PC-3 (cell line): ENCODE data around the gene EHD4.

Source experiments
- CTCF ChIP-seq: fragments of 300-600 bp; sonication (generic); conservative IDR thresholded peaks from 2 replicates; pipeline ENCODE4 v1.5.1; 2017; ENCODE audit warnings: antibody characterized with exemption, low read depth, mild to moderate bottlenecking, low read length
- EZH2 ChIP-seq: fragments of 300-600 bp; sonication (generic); IDR thresholded peaks from one replicate; pipeline ENCODE4 v1.6.1; 2017; ENCODE audit warnings: antibody characterized with exemption, mild to moderate bottlenecking, low read length; ENCODE audit not compliant: unreplicated experiment
- EZH2phosphoT487 ChIP-seq: fragments of 300-600 bp; sonication (generic); IDR thresholded peaks from 2 replicates; pipeline ENCODE4 v1.6.1; 2018; ENCODE audit warnings: mild to moderate bottlenecking, antibody characterized with exemption, low read length, borderline replicate concordance

GRCh38 chr15:41897363-41897799 is 75.0 kb downstream of the EHD4 start:
- TF ChIP-seq CTCF (no peak), EZH2phosphoT487 (no peak), EZH2 (no peak)
